ENCODE results near the gene TIGD3.

- TF ChIP-seq EP300 (IDR thresholded peaks at IDR 0.05) (no peak), POLR2A (IDR thresholded peaks at IDR 0.05) (no peak)
Observed at GRCh38 chr11:65315866-65316226, 38.7 kb upstream of the TIGD3 start.
